GM23338 (cell line): ENCODE measurements around the gene UNC5A. TPM values are rescaled to one million over a fixed set of nuclear protein-coding genes. Genes with fewer than 3 reads are reported as not detected.
A peak's percentile ranks its signal among the peaks of the same experiment; 100 is the strongest.

Experiments
- ATAC-seq: fragments of 200-7000 bp; cut with Tn5 transposase; 3 replicates; pipeline ENCODE4 v1.9.1; 2020
- DNase-seq: peaks from one replicate; pipeline ENCODE4 v3.0.0-alpha.2; 2015; ENCODE audit warnings: low spot score
- H2AFZ ChIP-seq: fragments of 200-600 bp; sonication (generic); 2 replicates; pipeline ENCODE4 v1.8.0; 2016; ENCODE audit warnings: antibody characterized with exemption, mild to moderate bottlenecking, moderate library complexity
- H3F3A ChIP-seq: fragments of 200-600 bp; sonication (generic); replicated peaks from 2 replicates; pipeline ENCODE4 v1.8.0; 2017; ENCODE audit warnings: antibody characterized with exemption, mixed run types, low read depth
- H3K27ac ChIP-seq: fragments of 200-600 bp; sonication (generic); 2 replicates; pipeline ENCODE4 v1.6.1; 2016; ENCODE audit warnings: low read depth
- H3K27me3 ChIP-seq: fragments of 200-600 bp; sonication (generic); 2 replicates; pipeline ENCODE4 v1.8.0; 2016; ENCODE audit warnings: mild to moderate bottlenecking, mixed run types, moderate library complexity; ENCODE audit not compliant: insufficient read depth
- H3K36me3 ChIP-seq: fragments of 200-600 bp; sonication (generic); 2 replicates; pipeline ENCODE4 v1.8.0; 2016; ENCODE audit warnings: mild to moderate bottlenecking; ENCODE audit not compliant: insufficient read depth
- H3K4me1 ChIP-seq: fragments of 200-600 bp; sonication (generic); 2 replicates; pipeline ENCODE4 v1.8.0; 2016; ENCODE audit warnings: mild to moderate bottlenecking, moderate library complexity; ENCODE audit not compliant: insufficient read depth
- H3K4me2 ChIP-seq: fragments of 200-600 bp; sonication (generic); 2 replicates; pipeline ENCODE4 v1.7.1; 2017; ENCODE audit warnings: mixed run types
- H3K4me3 ChIP-seq: fragments of 200-600 bp; sonication (generic); 2 replicates; pipeline ENCODE4 v1.6.1; 2016; ENCODE audit warnings: mixed run types
- H3K79me2 ChIP-seq: fragments of 200-600 bp; sonication (generic); replicated peaks from 2 replicates; pipeline ENCODE4 v1.8.0; 2017; ENCODE audit warnings: mild to moderate bottlenecking; ENCODE audit not compliant: insufficient read depth
- H3K9me2 ChIP-seq: fragments of 200-600 bp; sonication (generic); 2 replicates; pipeline ENCODE4 v1.8.0; 2017; ENCODE audit not compliant: insufficient read depth
- H4K20me1 ChIP-seq: fragments of 200-600 bp; sonication (generic); replicated peaks from 2 replicates; pipeline ENCODE4 v1.8.0; 2017; ENCODE audit warnings: mild to moderate bottlenecking; ENCODE audit not compliant: insufficient read depth
- H3K27ac Mint-ChIP-seq: 2 replicates; pipeline ENCODE4 v1.8.0; 2020; ENCODE audit warnings: inconsistent platforms, mild to moderate bottlenecking, moderate library complexity, mixed read lengths
- H3K27me3 Mint-ChIP-seq: 3 replicates; pipeline ENCODE4 v1.8.0; 2022; ENCODE audit warnings: low read depth, mild to moderate bottlenecking, moderate library complexity, mixed read lengths, inconsistent platforms; ENCODE audit not compliant: insufficient read depth, poor library complexity
- H3K36me3 Mint-ChIP-seq: 3 replicates; pipeline ENCODE4 v1.8.0; 2021; ENCODE audit warnings: low read depth, mild to moderate bottlenecking, inconsistent platforms, moderate library complexity, mixed read lengths
- H3K4me1 Mint-ChIP-seq: 3 replicates; pipeline ENCODE4 v1.8.0; 2020; ENCODE audit warnings: mild to moderate bottlenecking, inconsistent platforms, mixed read lengths
- H3K4me3 Mint-ChIP-seq: 3 replicates; pipeline ENCODE4 v1.8.0; 2021; ENCODE audit warnings: moderate library complexity, mild to moderate bottlenecking, inconsistent platforms, mixed read lengths
- H3K9me3 Mint-ChIP-seq: 3 replicates; pipeline ENCODE4 v1.8.0; 2020; ENCODE audit warnings: moderate library complexity, mild to moderate bottlenecking, inconsistent platforms, mixed read lengths
- EZH2 ChIP-seq: fragments of 200-600 bp; sonication (generic); IDR thresholded peaks from one replicate; pipeline ENCODE4 v1.8.0; 2017; ENCODE audit warnings: antibody characterized with exemption, mild to moderate bottlenecking, low read depth; ENCODE audit not compliant: unreplicated experiment
- NANOG ChIP-seq: IDR thresholded peaks from 2 replicates; pipeline ENCODE4 v1.6.1; 2016; ENCODE audit warnings: antibody characterized with exemption, borderline replicate concordance
- ZNF114 ChIP-seq: fragments of 250-450 bp; sonication (Bioruptor Pico); IDR thresholded peaks from 2 replicates; pipeline ENCODE4 v1.5.0; 2020; ENCODE audit warnings: mild to moderate bottlenecking, moderate library complexity
- ZNF331 ChIP-seq: fragments of 250-450 bp; sonication (Bioruptor Pico); IDR thresholded peaks from 2 replicates; pipeline ENCODE4 v1.5.0; 2020; ENCODE audit warnings: low read depth, mild to moderate bottlenecking, moderate library complexity
- polyA plus RNA-seq: library from polyadenylated mRNA; unstranded; fragments of >200 nt; fragmentation: Nextera tagmentation; extraction: Ambion mirVana; gene quantifications from 2 replicates; pipeline ENCODE4 v1.2.1, GENCODE V29; 2016
- total RNA-seq: library from RNA; depleted of rRNA; stranded (reverse); fragments of >200 nt; shearing (Covaris generic); gene quantifications from 2 replicates; pipeline ENCODE4 v1.2.3, GENCODE V29; 2014
- TF ChIP-seq, protein P1 (sequence below): IDR thresholded peaks from 2 replicates; pipeline ENCODE4 v1.6.1; 2016; ENCODE audit warnings: antibody characterized with exemption
- TF ChIP-seq, protein P2 (sequence below): fragments of 250-450 bp; sonication (Bioruptor Pico); IDR thresholded peaks from 2 replicates; pipeline ENCODE4 v1.5.0; 2020; ENCODE audit warnings: mild to moderate bottlenecking, moderate library complexity

Gene UNC5A
- total and polyA plus RNA-seq, 2 experiments from 2014 or later, result 0.92 to 3.9 TPM

DNA sequence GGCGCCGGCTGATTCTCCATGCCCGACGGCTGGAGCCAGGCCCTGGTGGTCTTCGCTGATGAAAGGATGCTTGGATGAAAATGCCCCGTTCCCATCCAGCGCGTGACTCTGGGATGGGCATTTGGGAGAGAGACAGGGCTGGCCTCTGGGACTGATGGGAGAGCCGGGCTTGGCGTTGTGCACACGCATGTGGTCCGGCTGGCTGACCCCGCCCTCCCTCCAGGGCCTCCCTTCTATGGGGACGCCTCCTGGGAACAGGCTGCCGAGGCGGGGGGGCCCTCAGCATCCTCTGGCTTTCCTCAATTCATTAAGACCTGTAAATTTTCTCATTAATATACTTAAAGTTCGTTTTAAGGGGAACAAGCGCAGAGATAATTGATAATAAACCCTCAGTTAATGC lies 36.8 kb downstream of the UNC5A start:
- Histone ChIP-seq H3K4me2 (no peak overlapping the region), H3K27ac (no peak overlapping the region), H3K36me3 (no peaks in the 10 kb centered on the region), H3F3A (no peaks in the 10 kb centered on the region), H2AFZ (no peak overlapping the region), H3K27me3 (no peaks in the 10 kb centered on the region), H3K4me1 (no peaks in the 10 kb centered on the region), H4K20me1 (no peaks in the 10 kb centered on the region; the same call in 1 of the 2 replicates), H3K9me2 (no peaks in the 10 kb centered on the region), H3K4me3 (no peak overlapping the region), H3K79me2 (no peaks in the 10 kb centered on the region)
- peaks cover 5% of the 10 kb centered on the region; the same call in 2 of the 3 replicates for H3K4me1 Mint-ChIP-seq
- H3K4me3 Mint-ChIP-seq, result no peak overlapping the region
- H3K27me3 Mint-ChIP-seq, result peaks cover 8% of the 10 kb centered on the region
- no peaks in the 10 kb centered on the region for H3K36me3 Mint-ChIP-seq
- no peaks in the 10 kb centered on the region; the same call in 2 of the 3 replicates for H3K9me3 Mint-ChIP-seq
- ATAC-seq, result peak; percentile 7; the same call in 1 of the 3 replicates
- no peak for DNase-seq
- TF ChIP-seq, protein P1, sequence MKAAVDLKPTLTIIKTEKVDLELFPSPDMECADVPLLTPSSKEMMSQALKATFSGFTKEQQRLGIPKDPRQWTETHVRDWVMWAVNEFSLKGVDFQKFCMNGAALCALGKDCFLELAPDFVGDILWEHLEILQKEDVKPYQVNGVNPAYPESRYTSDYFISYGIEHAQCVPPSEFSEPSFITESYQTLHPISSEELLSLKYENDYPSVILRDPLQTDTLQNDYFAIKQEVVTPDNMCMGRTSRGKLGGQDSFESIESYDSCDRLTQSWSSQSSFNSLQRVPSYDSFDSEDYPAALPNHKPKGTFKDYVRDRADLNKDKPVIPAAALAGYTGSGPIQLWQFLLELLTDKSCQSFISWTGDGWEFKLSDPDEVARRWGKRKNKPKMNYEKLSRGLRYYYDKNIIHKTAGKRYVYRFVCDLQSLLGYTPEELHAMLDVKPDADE, result no peak
- TF ChIP-seq, protein P2, sequence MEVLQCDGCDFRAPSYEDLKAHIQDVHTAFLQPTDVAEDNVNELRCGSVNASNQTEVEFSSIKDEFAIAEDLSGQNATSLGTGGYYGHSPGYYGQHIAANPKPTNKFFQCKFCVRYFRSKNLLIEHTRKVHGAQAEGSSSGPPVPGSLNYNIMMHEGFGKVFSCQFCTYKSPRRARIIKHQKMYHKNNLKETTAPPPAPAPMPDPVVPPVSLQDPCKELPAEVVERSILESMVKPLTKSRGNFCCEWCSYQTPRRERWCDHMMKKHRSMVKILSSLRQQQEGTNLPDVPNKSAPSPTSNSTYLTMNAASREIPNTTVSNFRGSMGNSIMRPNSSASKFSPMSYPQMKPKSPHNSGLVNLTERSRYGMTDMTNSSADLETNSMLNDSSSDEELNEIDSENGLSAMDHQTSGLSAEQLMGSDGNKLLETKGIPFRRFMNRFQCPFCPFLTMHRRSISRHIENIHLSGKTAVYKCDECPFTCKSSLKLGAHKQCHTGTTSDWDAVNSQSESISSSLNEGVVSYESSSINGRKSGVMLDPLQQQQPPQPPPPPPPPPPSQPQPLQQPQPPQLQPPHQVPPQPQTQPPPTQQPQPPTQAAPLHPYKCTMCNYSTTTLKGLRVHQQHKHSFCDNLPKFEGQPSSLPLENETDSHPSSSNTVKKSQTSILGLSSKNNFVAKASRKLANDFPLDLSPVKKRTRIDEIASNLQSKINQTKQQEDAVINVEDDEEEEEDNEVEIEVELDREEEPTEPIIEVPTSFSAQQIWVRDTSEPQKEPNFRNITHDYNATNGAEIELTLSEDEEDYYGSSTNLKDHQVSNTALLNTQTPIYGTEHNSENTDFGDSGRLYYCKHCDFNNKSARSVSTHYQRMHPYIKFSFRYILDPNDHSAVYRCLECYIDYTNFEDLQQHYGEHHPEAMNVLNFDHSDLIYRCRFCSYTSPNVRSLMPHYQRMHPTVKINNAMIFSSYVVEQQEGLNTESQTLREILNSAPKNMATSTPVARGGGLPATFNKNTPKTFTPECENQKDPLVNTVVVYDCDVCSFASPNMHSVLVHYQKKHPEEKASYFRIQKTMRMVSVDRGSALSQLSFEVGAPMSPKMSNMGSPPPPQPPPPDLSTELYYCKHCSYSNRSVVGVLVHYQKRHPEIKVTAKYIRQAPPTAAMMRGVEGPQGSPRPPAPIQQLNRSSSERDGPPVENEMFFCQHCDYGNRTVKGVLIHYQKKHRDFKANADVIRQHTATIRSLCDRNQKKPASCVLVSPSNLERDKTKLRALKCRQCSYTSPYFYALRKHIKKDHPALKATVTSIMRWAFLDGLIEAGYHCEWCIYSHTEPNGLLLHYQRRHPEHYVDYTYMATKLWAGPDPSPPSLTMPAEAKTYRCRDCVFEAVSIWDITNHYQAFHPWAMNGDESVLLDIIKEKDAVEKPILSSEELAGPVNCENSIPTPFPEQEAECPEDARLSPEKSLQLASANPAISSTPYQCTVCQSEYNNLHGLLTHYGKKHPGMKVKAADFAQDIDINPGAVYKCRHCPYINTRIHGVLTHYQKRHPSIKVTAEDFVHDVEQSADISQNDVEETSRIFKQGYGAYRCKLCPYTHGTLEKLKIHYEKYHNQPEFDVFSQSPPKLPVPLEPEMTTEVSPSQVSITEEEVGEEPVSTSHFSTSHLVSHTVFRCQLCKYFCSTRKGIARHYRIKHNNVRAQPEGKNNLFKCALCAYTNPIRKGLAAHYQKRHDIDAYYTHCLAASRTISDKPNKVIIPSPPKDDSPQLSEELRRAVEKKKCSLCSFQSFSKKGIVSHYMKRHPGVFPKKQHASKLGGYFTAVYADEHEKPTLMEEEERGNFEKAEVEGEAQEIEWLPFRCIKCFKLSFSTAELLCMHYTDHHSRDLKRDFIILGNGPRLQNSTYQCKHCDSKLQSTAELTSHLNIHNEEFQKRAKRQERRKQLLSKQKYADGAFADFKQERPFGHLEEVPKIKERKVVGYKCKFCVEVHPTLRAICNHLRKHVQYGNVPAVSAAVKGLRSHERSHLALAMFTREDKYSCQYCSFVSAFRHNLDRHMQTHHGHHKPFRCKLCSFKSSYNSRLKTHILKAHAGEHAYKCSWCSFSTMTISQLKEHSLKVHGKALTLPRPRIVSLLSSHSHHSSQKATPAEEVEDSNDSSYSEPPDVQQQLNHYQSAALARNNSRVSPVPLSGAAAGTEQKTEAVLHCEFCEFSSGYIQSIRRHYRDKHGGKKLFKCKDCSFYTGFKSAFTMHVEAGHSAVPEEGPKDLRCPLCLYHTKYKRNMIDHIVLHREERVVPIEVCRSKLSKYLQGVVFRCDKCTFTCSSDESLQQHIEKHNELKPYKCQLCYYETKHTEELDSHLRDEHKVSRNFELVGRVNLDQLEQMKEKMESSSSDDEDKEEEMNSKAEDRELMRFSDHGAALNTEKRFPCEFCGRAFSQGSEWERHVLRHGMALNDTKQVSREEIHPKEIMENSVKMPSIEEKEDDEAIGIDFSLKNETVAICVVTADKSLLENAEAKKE (CRISPR knock-in tag), result no peak
- no peak for TF ChIP-seq ZNF331
- no peak overlapping the region for H3K27ac Mint-ChIP-seq

DNA sequence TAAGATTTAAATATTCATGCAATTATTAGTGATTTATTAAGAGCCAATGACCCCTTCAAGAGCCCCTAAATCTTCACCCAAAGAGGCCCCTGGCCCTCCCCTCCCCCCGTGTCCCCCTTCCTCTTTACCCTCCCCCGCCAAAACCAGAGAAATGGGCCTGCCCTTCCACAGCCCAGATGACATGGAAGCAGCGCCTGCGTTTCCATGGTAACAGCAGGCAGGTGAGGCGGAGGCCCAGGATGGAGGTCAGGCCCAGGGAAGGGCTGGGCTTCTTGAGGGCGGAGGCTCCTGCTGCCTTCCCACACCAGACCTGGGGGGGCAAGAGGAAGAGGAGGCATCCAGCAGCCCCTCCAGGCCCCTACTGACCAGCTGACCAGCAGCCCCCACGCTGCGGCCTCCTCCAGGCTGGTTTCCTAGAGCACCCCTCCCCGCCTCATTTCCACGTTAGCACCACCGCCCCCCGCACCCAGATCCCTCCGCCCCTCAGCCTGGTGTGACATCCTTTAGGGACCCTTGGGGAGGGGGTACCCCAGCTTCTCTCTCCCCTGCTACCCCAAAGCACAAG lies 37.4 kb downstream of the UNC5A start:
- Mint-ChIP-seq H3K27ac (no peak overlapping the region), H3K4me1 (peaks cover 7% of the 10 kb centered on the region), H3K27me3 (peaks cover 10% of the 10 kb centered on the region), H3K4me3 (no peak overlapping the region), H3K9me3 (no peaks in the 10 kb centered on the region; the same call in 2 of the 3 replicates), H3K36me3 (no peaks in the 10 kb centered on the region; the same call in 2 of the 3 replicates)
- H4K20me1 ChIP-seq, result no peaks in the 10 kb centered on the region; the same call in 1 of the 2 replicates
- H3F3A ChIP-seq, result no peaks in the 10 kb centered on the region
- DNase-seq, result peak; percentile 37
- no peak overlapping the region for H3K27ac ChIP-seq
- no peak overlapping the region for H2AFZ ChIP-seq
- no peaks in the 10 kb centered on the region for H3K79me2 ChIP-seq
- H3K4me2 ChIP-seq, result no peak overlapping the region
- TF ChIP-seq ZNF114 (CRISPR knock-in tag), result no peak
- no peak for TF ChIP-seq NANOG
- TF ChIP-seq EZH2, result no peak
- H3K4me1 ChIP-seq, result no peaks in the 10 kb centered on the region
- H3K36me3 ChIP-seq, result no peaks in the 10 kb centered on the region
- H3K4me3 ChIP-seq, result no peak overlapping the region
- no peaks in the 10 kb centered on the region for H3K9me2 ChIP-seq
- ATAC-seq, result no peak
- H3K27me3 ChIP-seq, result no peaks in the 10 kb centered on the region
